GM23248 (cell line): ENCODE results near the gene SNX18.

Experiments used
- EZH2 ChIP-seq: fragments of 200-600 bp; sonication (generic); IDR thresholded peaks from 2 replicates; pipeline ENCODE4 v1.6.1; 2018; ENCODE audit warnings: antibody characterized with exemption, mild to moderate bottlenecking; ENCODE audit not compliant: insufficient read depth, poor library complexity, severe bottlenecking
- EZH2phosphoT487 ChIP-seq: fragments of 200-600 bp; sonication (generic); IDR thresholded peaks from 2 replicates; pipeline ENCODE4 v1.6.1; 2018; ENCODE audit warnings: antibody characterized with exemption, moderate library complexity, mild to moderate bottlenecking, low read depth; ENCODE audit not compliant: insufficient read depth

DNA sequence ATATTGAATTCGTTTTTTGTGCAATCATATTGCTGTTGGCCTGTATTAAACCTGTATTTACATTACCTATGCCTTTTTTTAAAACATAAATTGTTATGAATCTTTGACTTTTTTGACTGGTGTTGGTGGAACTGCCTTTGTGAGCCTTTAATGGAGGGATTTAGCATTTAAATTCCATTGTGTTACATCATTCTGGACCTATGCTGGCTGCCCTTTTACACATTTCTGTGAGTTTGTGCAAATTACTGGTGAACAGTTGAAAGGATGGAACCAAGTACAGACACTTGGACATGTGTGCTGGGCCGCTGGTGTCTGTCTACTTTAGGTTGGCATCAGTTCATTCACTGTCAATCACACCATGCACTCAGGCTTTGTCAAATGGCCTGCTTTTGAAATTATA is 3.4 kb downstream of the SNX18 start:
- TF ChIP-seq EZH2phosphoT487 = no peak
- no peak for TF ChIP-seq EZH2
